Astrocyte (in vitro differentiated cells and primary cell): Measurements from ENCODE around the gene ISL2. TPM values are rescaled to one million over a fixed set of nuclear protein-coding genes. Genes with fewer than 3 reads are reported as not detected.

Experiments used
- DNase-seq: peaks from one replicate; pipeline ENCODE4 v3.0.0-alpha.2; 2010; ENCODE audit warnings: low read depth
- FAIRE-seq: peaks from 2 replicates; lab custom pipeline; 2011; peaks lifted over from hg19 to GRCh38; lab: Jason Lieb, UNC
- H2AFZ ChIP-seq: 2 replicates; pipeline ENCODE4 v1.6.0; 2012; ENCODE audit warnings: low read depth, low read length, inconsistent platforms
- H3K27ac ChIP-seq: 2 replicates; pipeline ENCODE4 v1.5.1; 2011; ENCODE audit warnings: low read depth, low read length, inconsistent platforms
- H3K27me3 ChIP-seq: 2 replicates; pipeline ENCODE4 v1.6.0; 2011; ENCODE audit warnings: low read length, inconsistent platforms; ENCODE audit not compliant: insufficient read depth
- H3K36me3 ChIP-seq: 2 replicates; pipeline ENCODE4 v1.5.1; 2011; ENCODE audit warnings: low read length, inconsistent platforms; ENCODE audit not compliant: insufficient read depth
- H3K4me1 ChIP-seq: 2 replicates; pipeline ENCODE4 v1.5.1; 2011; ENCODE audit warnings: low read length, inconsistent platforms; ENCODE audit not compliant: insufficient read depth
- H3K4me2 ChIP-seq: 2 replicates; pipeline ENCODE4 v1.6.0; 2012; ENCODE audit warnings: low read length, inconsistent platforms
- H3K4me3 ChIP-seq: 2 replicates; pipeline ENCODE4 v1.5.1; 2011; ENCODE audit warnings: low read depth, mild to moderate bottlenecking, low read length, inconsistent platforms; ENCODE audit not compliant: insufficient read depth
- H3K79me2 ChIP-seq: 2 replicates; pipeline ENCODE4 v1.6.0; 2012; ENCODE audit warnings: mild to moderate bottlenecking, low read length, inconsistent platforms; ENCODE audit not compliant: insufficient read depth
- H3K9ac ChIP-seq: 2 replicates; pipeline ENCODE4 v1.6.0; 2012; ENCODE audit warnings: mild to moderate bottlenecking, low read length, inconsistent platforms
- H3K9me3 ChIP-seq: 2 replicates; pipeline ENCODE4 v1.5.1; 2012; ENCODE audit warnings: low read depth, mild to moderate bottlenecking, low read length, inconsistent platforms; ENCODE audit not compliant: insufficient read depth
- H4K20me1 ChIP-seq: 2 replicates; pipeline ENCODE4 v1.6.0; 2012; ENCODE audit warnings: low read length, inconsistent platforms; ENCODE audit not compliant: insufficient read depth
- H3K27ac Mint-ChIP-seq: one replicate; pipeline ENCODE4 v1.8.0; 2021; ENCODE audit warnings: mild to moderate bottlenecking, mixed read lengths; ENCODE audit not compliant: unreplicated experiment
- H3K27me3 Mint-ChIP-seq: one replicate; pipeline ENCODE4 v1.8.0; 2021; ENCODE audit warnings: low read depth, mixed read lengths; ENCODE audit not compliant: unreplicated experiment
- H3K36me3 Mint-ChIP-seq: one replicate; pipeline ENCODE4 v1.8.0; 2021; ENCODE audit warnings: low read depth, mixed read lengths; ENCODE audit not compliant: unreplicated experiment
- H3K4me1 Mint-ChIP-seq: one replicate; pipeline ENCODE4 v1.8.0; 2021; ENCODE audit warnings: low read depth, mixed read lengths; ENCODE audit not compliant: unreplicated experiment
- H3K4me3 Mint-ChIP-seq: one replicate; pipeline ENCODE4 v1.8.0; 2021; ENCODE audit warnings: mild to moderate bottlenecking, moderate library complexity, mixed read lengths; ENCODE audit not compliant: unreplicated experiment
- H3K9me3 Mint-ChIP-seq: one replicate; pipeline ENCODE4 v1.8.0; 2021; ENCODE audit warnings: mild to moderate bottlenecking, mixed read lengths; ENCODE audit not compliant: unreplicated experiment
- EZH2 ChIP-seq: IDR thresholded peaks from 2 replicates; pipeline ENCODE4 v1.6.1; 2012; ENCODE audit warnings: mild to moderate bottlenecking, low read length, inconsistent platforms; ENCODE audit not compliant: insufficient read depth
- total RNA-seq: library from RNA; stranded (reverse); gene quantifications from 2 replicates; pipeline ENCODE4 v1.2.1, GENCODE V29; 2021
- TF ChIP-seq, protein P1 (sequence below): IDR thresholded peaks from 2 replicates; pipeline ENCODE4 v1.5.1; 2011; ENCODE audit warnings: low read depth, mild to moderate bottlenecking, inconsistent platforms, low read length, moderate library complexity; ENCODE audit not compliant: insufficient read depth

Gene ISL2
- total RNA-seq, 1 donor from 2014 or later, result 2.1 TPM

DNA sequence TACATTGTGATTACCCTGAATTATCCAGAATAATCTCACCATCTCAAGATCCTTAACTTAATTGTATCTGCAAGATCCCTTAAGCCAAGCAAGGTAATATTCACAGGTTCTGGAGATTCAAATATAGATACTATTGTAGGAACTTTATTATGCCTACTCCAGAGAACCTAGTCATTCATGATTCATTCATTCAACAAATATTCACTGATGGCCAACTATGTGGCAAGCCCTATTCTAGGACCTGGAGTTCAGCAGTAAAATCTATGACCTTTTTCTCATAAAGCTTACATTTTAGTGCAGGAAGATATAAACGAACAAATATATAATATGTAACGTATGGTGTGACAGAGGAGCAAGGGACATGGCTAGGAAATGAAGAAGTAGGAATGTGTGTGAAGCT, 49.6 kb downstream of the ISL2 start:
- TF ChIP-seq, protein P1, sequence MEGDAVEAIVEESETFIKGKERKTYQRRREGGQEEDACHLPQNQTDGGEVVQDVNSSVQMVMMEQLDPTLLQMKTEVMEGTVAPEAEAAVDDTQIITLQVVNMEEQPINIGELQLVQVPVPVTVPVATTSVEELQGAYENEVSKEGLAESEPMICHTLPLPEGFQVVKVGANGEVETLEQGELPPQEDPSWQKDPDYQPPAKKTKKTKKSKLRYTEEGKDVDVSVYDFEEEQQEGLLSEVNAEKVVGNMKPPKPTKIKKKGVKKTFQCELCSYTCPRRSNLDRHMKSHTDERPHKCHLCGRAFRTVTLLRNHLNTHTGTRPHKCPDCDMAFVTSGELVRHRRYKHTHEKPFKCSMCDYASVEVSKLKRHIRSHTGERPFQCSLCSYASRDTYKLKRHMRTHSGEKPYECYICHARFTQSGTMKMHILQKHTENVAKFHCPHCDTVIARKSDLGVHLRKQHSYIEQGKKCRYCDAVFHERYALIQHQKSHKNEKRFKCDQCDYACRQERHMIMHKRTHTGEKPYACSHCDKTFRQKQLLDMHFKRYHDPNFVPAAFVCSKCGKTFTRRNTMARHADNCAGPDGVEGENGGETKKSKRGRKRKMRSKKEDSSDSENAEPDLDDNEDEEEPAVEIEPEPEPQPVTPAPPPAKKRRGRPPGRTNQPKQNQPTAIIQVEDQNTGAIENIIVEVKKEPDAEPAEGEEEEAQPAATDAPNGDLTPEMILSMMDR, result no peak
- no peak for TF ChIP-seq EZH2
- no peaks in the 10 kb centered on the region for H3K4me1 ChIP-seq
- H3K27ac Mint-ChIP-seq, result no peak overlapping the region
- no peak overlapping the region for H3K4me3 ChIP-seq
- no peaks in the 10 kb centered on the region for H3K9me3 Mint-ChIP-seq
- no peak overlapping the region for H3K27ac ChIP-seq
- no peaks in the 10 kb centered on the region for H4K20me1 ChIP-seq
- no peak overlapping the region for H3K4me2 ChIP-seq
- no peak overlapping the region for H3K4me3 Mint-ChIP-seq
- H3K9ac ChIP-seq, result no peak overlapping the region
- peaks cover 5% of the 10 kb centered on the region for H3K27me3 Mint-ChIP-seq
- peaks cover 2% of the 10 kb centered on the region for H3K36me3 Mint-ChIP-seq
- no peak overlapping the region for H2AFZ ChIP-seq
- H3K4me1 Mint-ChIP-seq, result no peaks in the 10 kb centered on the region
- DNase-seq (no peak), FAIRE-seq (no peak)
- no peaks in the 10 kb centered on the region for H3K9me3 ChIP-seq
- H3K79me2 ChIP-seq, result no peaks in the 10 kb centered on the region
- no peaks in the 10 kb centered on the region for H3K27me3 ChIP-seq
- H3K36me3 ChIP-seq, result no peaks in the 10 kb centered on the region

- Histone ChIP-seq H3K27ac (no peak overlapping the region), H3K27me3 (no peaks in the 10 kb centered on the region), H3K9me3 (no peaks in the 10 kb centered on the region), H3K79me2 (no peaks in the 10 kb centered on the region), H3K36me3 (no peaks in the 10 kb centered on the region), H3K9ac (no peak overlapping the region), H2AFZ (no peak overlapping the region), H3K4me3 (no peak overlapping the region), H4K20me1 (no peaks in the 10 kb centered on the region), H3K4me2 (no peak overlapping the region), H3K4me1 (no peaks in the 10 kb centered on the region)
- DNase-seq (peak; percentile 47), FAIRE-seq (no peak)
- Mint-ChIP-seq H3K36me3 (peaks cover 2% of the 10 kb centered on the region), H3K4me1 (no peaks in the 10 kb centered on the region), H3K9me3 (no peaks in the 10 kb centered on the region), H3K27ac (no peak overlapping the region), H3K4me3 (no peak overlapping the region), H3K27me3 (peaks cover 5% of the 10 kb centered on the region)
- no peak for TF ChIP-seq EZH2
- TF ChIP-seq, protein P1, result no peak
These were observed 50.4 kb downstream of the ISL2 start for GRCh38 chr15:76386926-76387325.

DNA sequence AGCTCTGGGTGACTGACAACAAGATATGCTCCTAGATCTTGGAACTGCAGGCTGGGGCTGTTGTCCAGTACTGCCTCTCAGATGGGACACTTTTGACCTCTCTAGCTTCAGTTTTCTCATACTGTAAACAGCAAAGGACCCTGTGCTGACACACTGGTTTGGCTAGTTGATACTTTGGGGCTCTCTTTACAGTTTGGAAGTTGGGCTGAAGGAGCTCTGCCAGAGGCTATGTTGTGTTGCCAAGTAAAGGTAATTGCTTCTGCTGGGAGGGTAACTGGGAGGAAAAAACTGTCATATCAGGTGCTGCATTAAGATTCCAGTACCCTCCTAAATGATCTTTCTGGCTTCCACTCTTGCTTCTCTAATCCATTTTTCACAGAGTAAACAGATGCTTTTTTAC, 54.0 kb downstream of the ISL2 start:
- no peaks in the 10 kb centered on the region for H3K9me3 ChIP-seq
- no peak overlapping the region for H2AFZ ChIP-seq
- no peak overlapping the region for H3K9ac ChIP-seq
- Mint-ChIP-seq H3K4me1 (no peaks in the 10 kb centered on the region), H3K9me3 (no peaks in the 10 kb centered on the region), H3K36me3 (peaks cover 2% of the 10 kb centered on the region), H3K27ac (no peak overlapping the region), H3K4me3 (no peak overlapping the region), H3K27me3 (peaks cover 5% of the 10 kb centered on the region)
- H4K20me1 ChIP-seq, result no peaks in the 10 kb centered on the region
- no peaks in the 10 kb centered on the region for H3K79me2 ChIP-seq
- H3K27me3 ChIP-seq, result no peaks in the 10 kb centered on the region
- H3K36me3 ChIP-seq, result no peaks in the 10 kb centered on the region
- H3K4me2 ChIP-seq, result no peak overlapping the region
- no peak overlapping the region for H3K4me3 ChIP-seq
- no peaks in the 10 kb centered on the region for H3K4me1 ChIP-seq
- FAIRE-seq (no peak), DNase-seq (no peak)
- H3K27ac ChIP-seq, result no peak overlapping the region
- TF ChIP-seq EZH2, result no peak
- TF ChIP-seq, protein P1, result no peak
